ENCODE data around the gene ANO10.
"Not testable (repeated sequence)": the region's sequence is repeated elsewhere in the genome, so short reads cannot be mapped to it uniquely, and the experiment has no call there.

Gene ANO10

DNA sequence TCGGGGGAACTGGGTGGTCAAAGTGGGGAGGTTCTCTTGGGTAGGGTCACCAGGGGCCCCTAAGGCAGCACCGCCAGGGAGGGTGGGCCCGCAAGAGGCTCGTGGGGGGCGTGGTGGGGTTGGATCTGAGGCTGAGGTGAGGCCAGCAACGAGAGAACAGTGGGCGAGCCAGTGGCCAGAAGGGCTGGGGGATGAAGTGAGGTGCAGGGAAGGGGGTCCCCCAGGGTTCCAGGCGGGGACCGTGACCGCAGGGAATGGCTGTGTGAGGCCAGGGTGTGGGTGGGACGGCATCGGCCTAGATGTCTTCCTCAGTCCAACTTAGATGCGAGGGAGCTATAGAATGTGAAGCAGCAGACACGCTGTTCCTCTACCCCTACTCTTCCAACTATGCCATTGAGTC, 257.3 kb downstream of the ANO10 start:
- Histone ChIP-seq H3K4me1 (ENCODE audit: control insufficient read depth, low read depth, low read length) (peaks cover 5% of the 10 kb centered on the region), H3K27ac (ENCODE audit: low read length) (no peak overlapping the region), H3K9ac (ENCODE audit: low read length) (no peak overlapping the region), H3K4me3 (ENCODE audit: low read length) (no peak overlapping the region), H3K9me3 (ENCODE audit: control insufficient read depth, low read depth, low read length) (no peaks in the 10 kb centered on the region), H3K27me3 (ENCODE audit: control insufficient read depth, insufficient read depth, low read length) (no peaks in the 10 kb centered on the region), H3K36me3 (ENCODE audit: control insufficient read depth, low read depth, low read length) (peaks cover 4% of the 10 kb centered on the region)

DNA sequence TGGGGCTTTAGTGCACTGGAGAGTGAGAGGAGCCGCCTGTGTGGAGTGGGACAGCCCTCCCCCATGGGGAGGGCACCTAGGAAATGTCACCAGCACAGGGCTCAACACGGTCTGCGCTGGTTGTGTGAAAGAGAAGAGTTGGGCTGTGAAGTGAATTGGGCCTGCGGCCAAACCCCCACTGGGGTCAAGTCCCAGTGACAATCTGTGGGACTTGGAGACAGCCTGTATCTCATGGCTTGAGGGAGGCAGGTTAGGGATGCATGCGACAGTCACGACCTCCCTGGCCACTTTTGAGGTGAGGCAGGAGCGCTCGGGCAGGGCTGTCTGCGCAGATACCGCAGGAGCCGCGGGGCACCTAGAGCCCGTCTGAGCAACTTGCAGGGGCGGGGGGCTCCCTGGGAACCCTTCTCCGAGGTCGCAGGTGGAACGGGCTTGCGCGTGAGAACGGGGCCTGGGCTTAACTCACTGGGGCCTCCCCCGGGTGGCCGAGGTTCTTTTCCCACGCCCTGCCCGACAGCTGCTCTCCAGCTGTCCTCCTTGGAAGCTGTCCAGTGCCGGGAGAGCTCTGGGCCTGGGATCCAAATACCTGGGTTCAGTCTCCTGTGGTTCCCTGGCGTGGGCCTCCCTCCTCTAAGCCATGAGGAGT, 258.1 kb downstream of the ANO10 start:
- H3K9ac ChIP-seq (ENCODE audit: low read length) = no peak overlapping the region
- H3K9me3 ChIP-seq (ENCODE audit: control insufficient read depth, low read depth, low read length) = no peaks in the 10 kb centered on the region
- no peak overlapping the region for H3K27ac ChIP-seq (ENCODE audit: low read length)
- H3K27me3 ChIP-seq (ENCODE audit: control insufficient read depth, insufficient read depth, low read length) = no peaks in the 10 kb centered on the region
- no peak overlapping the region for H3K4me3 ChIP-seq (ENCODE audit: low read length)
- H3K4me1 ChIP-seq (ENCODE audit: control insufficient read depth, low read depth, low read length) = peaks cover 5% of the 10 kb centered on the region
- H3K36me3 ChIP-seq (ENCODE audit: control insufficient read depth, low read depth, low read length) = peaks cover 4% of the 10 kb centered on the region

DNA sequence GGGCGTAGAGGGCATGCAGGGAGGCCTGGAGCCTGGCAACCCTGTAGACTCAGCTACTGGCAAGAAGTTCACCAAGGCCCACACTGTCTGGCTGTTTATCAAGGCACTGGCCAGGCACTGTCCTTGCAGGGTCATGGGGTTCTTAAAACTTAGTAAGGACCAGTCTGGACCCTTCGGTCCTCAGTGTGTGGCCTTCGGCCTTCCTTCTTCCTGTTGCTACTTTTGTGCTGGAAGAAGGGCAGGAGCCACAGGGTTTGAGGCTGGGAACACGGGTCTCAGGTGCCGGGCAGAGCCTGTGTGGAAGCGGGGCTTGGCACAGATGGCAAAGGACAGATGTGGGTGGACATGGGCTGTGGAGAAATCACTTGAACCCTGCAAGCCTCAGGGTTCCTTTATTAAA, 258.9 kb downstream of the ANO10 start:
- Histone ChIP-seq H3K9ac (ENCODE audit: low read length) (no peak overlapping the region), H3K27ac (ENCODE audit: low read length) (no peak overlapping the region), H3K4me1 (ENCODE audit: control insufficient read depth, low read depth, low read length) (peaks cover 5% of the 10 kb centered on the region), H3K36me3 (ENCODE audit: control insufficient read depth, low read depth, low read length) (peaks cover 4% of the 10 kb centered on the region), H3K27me3 (ENCODE audit: control insufficient read depth, insufficient read depth, low read length) (no peaks in the 10 kb centered on the region), H3K4me3 (ENCODE audit: low read length) (no peak overlapping the region), H3K9me3 (ENCODE audit: control insufficient read depth, low read depth, low read length) (no peaks in the 10 kb centered on the region)

DNA sequence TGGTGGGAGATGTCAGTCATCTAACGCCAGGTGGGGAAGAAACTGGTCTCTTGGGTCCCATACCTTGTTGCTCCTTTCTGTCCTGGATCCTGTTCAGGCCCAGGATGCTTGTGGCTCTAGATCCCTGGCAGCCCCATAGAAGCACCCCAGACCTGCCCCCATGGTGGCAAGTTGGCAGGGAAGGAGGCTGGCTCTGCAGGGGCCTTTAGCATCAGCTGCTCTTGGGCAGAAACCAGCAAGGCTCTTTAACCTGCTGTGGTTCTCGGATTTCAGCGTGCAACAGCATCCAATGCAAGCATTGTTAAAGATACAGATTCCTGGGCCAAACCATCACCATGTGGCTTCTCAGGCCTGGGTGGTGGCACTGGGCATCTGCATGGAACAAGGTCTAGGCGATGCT, 259.6 kb downstream of the ANO10 start:
- Histone ChIP-seq H3K27me3 (ENCODE audit: control insufficient read depth, insufficient read depth, low read length) (no peaks in the 10 kb centered on the region), H3K27ac (ENCODE audit: low read length) (no peak overlapping the region), H3K9me3 (ENCODE audit: control insufficient read depth, low read depth, low read length) (no peaks in the 10 kb centered on the region), H3K36me3 (ENCODE audit: control insufficient read depth, low read depth, low read length) (peaks cover 4% of the 10 kb centered on the region), H3K9ac (ENCODE audit: low read length) (no peak overlapping the region), H3K4me1 (ENCODE audit: control insufficient read depth, low read depth, low read length) (peaks cover 5% of the 10 kb centered on the region), H3K4me3 (ENCODE audit: low read length) (no peak overlapping the region)

DNA sequence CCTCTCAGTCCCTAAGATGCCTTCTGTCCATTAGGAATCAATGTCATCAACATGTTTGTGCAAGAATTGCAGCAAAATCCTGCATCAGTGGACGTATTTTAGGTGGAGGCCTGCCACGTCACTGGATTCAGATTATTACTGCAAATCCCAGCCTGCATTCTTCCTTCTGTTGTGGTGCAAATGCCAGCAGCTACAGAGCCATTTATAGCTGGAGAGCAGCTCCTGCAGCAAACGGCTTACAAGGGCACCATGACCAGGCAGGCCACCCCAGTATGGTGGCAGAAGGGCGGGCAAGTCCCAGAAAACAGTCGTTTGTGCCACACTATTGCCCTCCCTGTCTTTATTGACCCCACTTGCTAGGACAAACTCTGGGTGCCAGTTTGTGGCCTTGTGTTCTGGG, 260.7 kb downstream of the ANO10 start:
- H3K4me3 ChIP-seq (ENCODE audit: low read length) = no peak overlapping the region
- H3K9ac ChIP-seq (ENCODE audit: low read length) = no peak overlapping the region
- H3K27me3 ChIP-seq (ENCODE audit: control insufficient read depth, insufficient read depth, low read length) = no peaks in the 10 kb centered on the region
- H3K27ac ChIP-seq (ENCODE audit: low read length) = no peak overlapping the region
- H3K4me1 ChIP-seq (ENCODE audit: control insufficient read depth, low read depth, low read length) = peaks cover 5% of the 10 kb centered on the region
- peaks cover 4% of the 10 kb centered on the region for H3K36me3 ChIP-seq (ENCODE audit: control insufficient read depth, low read depth, low read length)
- no peaks in the 10 kb centered on the region for H3K9me3 ChIP-seq (ENCODE audit: control insufficient read depth, low read depth, low read length)

DNA sequence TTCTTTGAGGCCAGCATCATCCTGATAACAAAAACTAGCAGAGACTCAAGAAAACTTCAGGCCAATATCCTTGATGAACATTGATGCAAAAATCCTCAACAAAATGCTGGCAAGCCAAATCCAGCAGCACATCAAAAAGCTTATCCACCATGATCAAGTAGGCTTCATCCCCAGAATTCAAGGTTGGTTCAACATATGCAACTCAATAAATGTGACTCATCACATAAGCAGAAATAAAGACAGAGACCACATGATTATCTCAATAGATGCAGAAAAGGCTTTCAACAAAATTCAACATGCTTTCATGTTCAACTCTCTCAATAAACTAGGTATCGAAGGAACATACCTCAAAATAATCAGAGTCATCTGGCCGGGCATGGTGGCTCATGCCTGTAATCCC, 265.8 kb downstream of the ANO10 start:
- H3K27ac ChIP-seq (ENCODE audit: low read length); H3K27me3 ChIP-seq (ENCODE audit: control insufficient read depth, insufficient read depth, low read length); H3K36me3 ChIP-seq (ENCODE audit: control insufficient read depth, low read depth, low read length); H3K9me3 ChIP-seq (ENCODE audit: control insufficient read depth, low read depth, low read length); H3K4me1 ChIP-seq (ENCODE audit: control insufficient read depth, low read depth, low read length); H3K9ac ChIP-seq (ENCODE audit: low read length); H3K4me3 ChIP-seq (ENCODE audit: low read length): not testable (repeated sequence)

DNA sequence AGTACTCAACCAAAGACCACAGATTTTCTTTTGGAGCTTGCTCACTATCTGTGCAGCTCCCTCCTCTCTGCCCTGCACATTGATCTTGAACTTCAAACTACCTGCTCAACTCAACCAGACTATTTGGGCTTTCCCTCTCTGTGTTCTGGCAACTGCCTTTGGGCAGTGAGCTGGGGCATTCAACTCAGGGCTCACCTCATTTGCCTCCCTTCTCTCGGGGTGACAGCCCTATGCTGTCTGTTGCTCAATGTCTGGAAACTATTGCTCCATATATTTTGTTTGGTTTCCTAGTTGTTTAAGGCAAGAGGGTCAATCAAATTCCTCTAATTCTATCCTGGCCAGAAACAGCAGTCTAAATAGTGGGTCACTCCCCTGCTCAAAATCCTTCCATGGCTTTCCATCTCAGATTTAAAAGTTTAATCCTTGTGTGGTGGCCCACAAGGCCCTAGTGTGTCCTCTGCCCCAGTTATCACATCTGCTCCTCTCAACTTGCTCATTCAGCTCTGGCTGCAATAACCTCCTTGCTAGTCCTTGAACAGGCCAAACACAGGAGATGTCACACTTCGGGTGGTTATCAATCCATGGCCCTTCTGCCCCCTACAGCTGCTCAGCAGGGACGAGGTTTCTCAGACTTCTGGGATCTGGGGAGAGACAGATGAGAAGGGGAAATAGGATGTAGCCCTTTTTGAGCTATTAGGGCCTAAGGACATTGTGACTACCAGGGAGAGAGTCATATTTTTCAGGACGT, 267.7 kb downstream of the ANO10 start:
- no peak overlapping the region for H3K27ac ChIP-seq (ENCODE audit: low read length)
- H3K27me3 ChIP-seq (ENCODE audit: control insufficient read depth, insufficient read depth, low read length) = peaks cover 6% of the 10 kb centered on the region
- no peak overlapping the region for H3K4me3 ChIP-seq (ENCODE audit: low read length)
- H3K9me3 ChIP-seq (ENCODE audit: control insufficient read depth, low read depth, low read length) = no peaks in the 10 kb centered on the region
- no peak overlapping the region for H3K9ac ChIP-seq (ENCODE audit: low read length)
- H3K4me1 ChIP-seq (ENCODE audit: control insufficient read depth, low read depth, low read length) = no peaks in the 10 kb centered on the region
- H3K36me3 ChIP-seq (ENCODE audit: control insufficient read depth, low read depth, low read length) = no peaks in the 10 kb centered on the region

DNA sequence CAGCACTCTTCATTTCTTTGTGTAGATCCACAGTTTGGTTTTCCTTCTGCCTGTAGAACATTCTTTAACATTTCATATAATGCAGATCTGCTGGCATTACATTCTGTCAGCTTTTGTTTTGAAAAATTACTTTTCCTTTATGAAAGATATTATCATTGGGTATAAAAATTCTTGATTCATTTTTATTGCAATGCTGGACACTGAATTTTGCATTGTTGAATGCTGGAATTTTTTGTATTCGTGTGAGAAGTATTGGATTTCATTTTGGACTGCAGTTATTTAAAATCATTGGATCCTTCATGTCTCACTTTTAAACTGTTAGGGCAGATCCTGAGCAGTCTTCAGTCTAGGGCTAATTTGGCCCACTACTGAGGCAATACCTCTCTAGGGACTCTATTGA, 268.4 kb downstream of the ANO10 start:
- H3K27ac ChIP-seq (ENCODE audit: low read length) = no peak overlapping the region
- no peak overlapping the region for H3K4me3 ChIP-seq (ENCODE audit: low read length)
- H3K9me3 ChIP-seq (ENCODE audit: control insufficient read depth, low read depth, low read length) = no peaks in the 10 kb centered on the region
- H3K4me1 ChIP-seq (ENCODE audit: control insufficient read depth, low read depth, low read length) = no peaks in the 10 kb centered on the region
- no peak overlapping the region for H3K9ac ChIP-seq (ENCODE audit: low read length)
- peaks cover 2% of the 10 kb centered on the region for H3K36me3 ChIP-seq (ENCODE audit: control insufficient read depth, low read depth, low read length)
- peaks cover 6% of the 10 kb centered on the region for H3K27me3 ChIP-seq (ENCODE audit: control insufficient read depth, insufficient read depth, low read length)

DNA sequence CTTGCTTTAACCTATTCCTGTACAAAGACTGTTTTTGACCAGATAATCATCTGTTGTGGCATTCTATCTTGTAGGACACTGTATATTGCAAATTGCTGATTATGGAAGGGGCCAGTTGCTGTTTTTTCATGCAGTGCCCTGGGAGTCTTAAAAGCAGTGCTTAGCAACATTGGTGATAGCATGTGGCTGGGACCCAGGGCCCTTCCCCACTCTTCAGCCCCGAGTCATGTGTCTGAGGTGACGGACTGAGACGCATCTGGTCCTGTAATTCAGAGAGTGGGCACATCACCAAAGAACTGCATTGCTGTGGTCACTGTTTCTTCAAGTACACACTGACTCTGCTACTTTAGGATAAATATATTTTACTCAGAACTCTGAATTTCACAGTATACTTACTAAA, 272.1 kb downstream of the ANO10 start:
- Histone ChIP-seq H3K9me3 (ENCODE audit: control insufficient read depth, low read depth, low read length) (no peaks in the 10 kb centered on the region), H3K27me3 (ENCODE audit: control insufficient read depth, insufficient read depth, low read length) (peaks cover 6% of the 10 kb centered on the region), H3K27ac (ENCODE audit: low read length) (no peak overlapping the region), H3K36me3 (ENCODE audit: control insufficient read depth, low read depth, low read length) (peaks cover 18% of the 10 kb centered on the region), H3K4me1 (ENCODE audit: control insufficient read depth, low read depth, low read length) (no peaks in the 10 kb centered on the region), H3K9ac (ENCODE audit: low read length) (no peak overlapping the region), H3K4me3 (ENCODE audit: low read length) (no peak overlapping the region)

DNA sequence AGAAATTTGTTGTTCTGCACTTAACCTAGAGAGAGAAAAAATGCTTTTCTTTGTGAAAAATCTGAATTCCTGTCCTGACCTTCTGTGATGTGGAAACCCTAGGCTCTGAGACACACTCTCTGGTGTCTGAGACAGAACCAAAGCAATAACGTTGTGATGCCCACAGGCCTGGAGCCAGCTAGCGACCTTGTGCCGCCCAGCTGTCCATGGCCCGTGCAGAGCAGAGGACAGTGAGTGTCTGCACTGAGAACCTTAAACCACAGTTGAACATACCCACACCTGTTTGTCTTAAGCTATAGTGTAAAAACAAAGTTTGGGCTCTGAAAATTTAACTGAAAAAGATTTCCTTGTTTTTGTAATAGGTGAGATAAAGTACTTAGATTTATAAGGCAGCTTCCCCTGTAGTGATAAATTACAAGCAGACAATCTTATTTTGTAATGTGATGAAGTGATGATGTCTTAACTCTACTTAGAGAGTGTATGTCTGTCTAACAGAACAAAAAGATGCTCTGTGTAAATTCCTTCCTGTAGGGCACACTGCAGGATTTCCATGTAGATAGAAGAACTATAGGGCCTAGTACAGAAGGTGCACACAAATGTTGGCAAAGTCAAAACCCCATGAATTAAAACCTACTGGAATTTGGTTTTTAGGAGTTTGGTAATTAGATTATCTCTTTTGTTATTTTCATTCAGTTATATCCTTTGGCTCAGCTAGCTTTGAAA, 272.8 kb downstream of the ANO10 start:
- Histone ChIP-seq H3K9me3 (ENCODE audit: control insufficient read depth, low read depth, low read length) (no peaks in the 10 kb centered on the region), H3K4me1 (ENCODE audit: control insufficient read depth, low read depth, low read length) (peaks cover 2% of the 10 kb centered on the region), H3K27me3 (ENCODE audit: control insufficient read depth, insufficient read depth, low read length) (peaks cover 6% of the 10 kb centered on the region), H3K4me3 (ENCODE audit: low read length) (no peak overlapping the region), H3K36me3 (ENCODE audit: control insufficient read depth, low read depth, low read length) (peaks cover 18% of the 10 kb centered on the region), H3K9ac (ENCODE audit: low read length) (no peak overlapping the region), H3K27ac (ENCODE audit: low read length) (no peak overlapping the region)

DNA sequence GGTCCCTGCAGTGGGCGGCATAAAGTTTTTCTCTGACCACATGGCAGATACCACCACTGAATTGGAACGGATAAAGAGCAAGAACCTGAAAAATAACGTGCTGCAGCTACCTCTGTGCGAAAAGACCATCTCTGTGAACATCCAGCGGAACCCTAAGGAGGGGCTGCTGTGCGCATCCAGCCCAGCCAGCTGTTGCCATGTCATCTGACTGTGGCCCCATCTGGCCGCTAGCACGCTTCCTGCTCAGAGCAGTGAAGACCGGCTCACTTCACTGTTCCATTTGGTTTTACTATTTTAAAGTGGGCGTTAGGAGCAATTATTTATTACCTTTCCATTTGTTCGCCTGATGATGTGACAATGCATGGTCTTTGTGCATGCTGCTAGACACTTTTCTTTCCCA, 273.5 kb downstream of the ANO10 start:
- H3K36me3 ChIP-seq (ENCODE audit: control insufficient read depth, low read depth, low read length) = peaks cover 18% of the 10 kb centered on the region
- H3K9me3 ChIP-seq (ENCODE audit: control insufficient read depth, low read depth, low read length) = no peaks in the 10 kb centered on the region
- no peak overlapping the region for H3K4me3 ChIP-seq (ENCODE audit: low read length)
- peaks cover 9% of the 10 kb centered on the region for H3K4me1 ChIP-seq (ENCODE audit: control insufficient read depth, low read depth, low read length)
- no peak overlapping the region for H3K9ac ChIP-seq (ENCODE audit: low read length)
- H3K27me3 ChIP-seq (ENCODE audit: control insufficient read depth, insufficient read depth, low read length) = peaks cover 6% of the 10 kb centered on the region
- H3K27ac ChIP-seq (ENCODE audit: low read length) = no peak overlapping the region

All from iPS-18a (cell line).